Psoas muscle (tissue), 8 donors: ENCODE data around the gene SLC39A9. TPM values are rescaled to one million over a fixed set of nuclear protein-coding genes. Genes with fewer than 3 reads are reported as not detected.

Experiments
- ATAC-seq, 4 donors: fragments of 200-7000 bp; cut with Tn5 transposase; one replicate each; pipeline ENCODE4 v1.9.1; 2020; ENCODE audit warnings: moderate library complexity in 3 of 4, mild to moderate bottlenecking in 2 of 4
- DNase-seq, 2 donors: peaks; one replicate each; pipeline ENCODE4 v3.0.0-alpha.2; 2020
- H3K27ac ChIP-seq: fragments of 200-600 bp; one replicate; pipeline ENCODE4 v1.8.0; 2022
- H3K27me3 ChIP-seq, 3 donors: fragments of 200-600 bp in 1 of 3; one replicate each; pipeline versions ENCODE4 v1.6.1 to v1.8.0; 2013 to 2022; ENCODE audit warnings: low read length in 2 of 3, mild to moderate bottlenecking in 2 of 3, moderate library complexity in 1 of 3; ENCODE audit not compliant: insufficient read depth in 3 of 3
- H3K36me3 ChIP-seq, 2 donors: fragments of 200-600 bp in 1 of 2; one replicate each; pipeline versions ENCODE4 v1.6.1 to v1.8.0; 2013 to 2022; ENCODE audit warnings: low read depth in 1 of 2, mild to moderate bottlenecking in 1 of 2, moderate library complexity in 1 of 2; ENCODE audit not compliant: insufficient read depth in 1 of 2
- H3K4me1 ChIP-seq: fragments of 200-600 bp; one replicate; pipeline ENCODE4 v1.8.0; 2022
- H3K4me3 ChIP-seq: fragments of 200-600 bp; one replicate; pipeline ENCODE4 v1.8.0; 2022; ENCODE audit warnings: mild to moderate bottlenecking
- H3K9me3 ChIP-seq: fragments of 200-600 bp; one replicate; pipeline ENCODE4 v1.8.0; 2022
- CTCF ChIP-seq: fragments of 200-600 bp; IDR thresholded peaks from one replicate; pipeline ENCODE4 v1.8.0; 2022; ENCODE audit warnings: antibody characterized with exemption
- WGBS, 3 donors: extraction: QIAGEN DNeasy Blood & Tissue Kit; methylation state at CpG; one replicate each; pipeline versions ENCODE4 v1.1.6 to v1.1.7; 2013; 5-methylcytosine and 5-hydroxymethylcytosine counted together
- intact Hi-C, 2 donors: fragments of 100-400 bp; cut with DNase I; formaldehyde crosslinking; loops; one replicate each; pipeline versions ENCODE4 v1.11.0 to v1.14.2; 2022
- polyA plus RNA-seq, 3 donors: library from polyadenylated mRNA; stranded (reverse); fragments of 200-250 nt; gene quantifications; one replicate each; pipeline ENCODE4 v1.2.3, GENCODE V29; 2013
- total RNA-seq, 4 donors: library from RNA; stranded (reverse); fragmentation: NEBNext Ultra II Directional in 2 of 4; extraction: Animal tissue kit (Norgen Biotek cat#: 25700) in 2 of 4; gene quantifications; one replicate each; pipeline versions ENCODE4 v1.2.1 to v1.2.4, GENCODE V29; 2021 to 2023
- donor health status: healthy with polysubstance abuse.
- donor health status: DM: no; HTN: no; CAD: no; lungs with moderate emphysema.
- donor health status: Bipolar disorder and iron deficiency.
- donor health status: healthy.
- donor health status: DM: yes; HTN: yes; CAD: no.
- donor health status: DM: no; HTN: no; CAD: no.
- donor health status: DM: no; HTN: no; CAD: no.
- donor health status: DM: yes; HTN: yes; CAD: no.

Gene SLC39A9
- total and polyA plus RNA-seq, 7 donors, result 6.1 to 19.8 (median 16.0) TPM

- WGBS, 3 donors, result 83 to 88% (median 88%) methylated on average over 5 of the region's 5 CpGs
- intact Hi-C loops, result no loop called here
- Histone ChIP-seq H3K27ac (no peak overlapping the region), H3K36me3 (no peaks in the 10 kb centered on the region), H3K4me1 (peaks cover 13% of the 10 kb centered on the region), H3K4me3 (no peak overlapping the region), H3K27me3 (peaks cover 0 to 1% (median 0%) of the 10 kb centered on the region in 3 donors), H3K9me3 (no peaks in the 10 kb centered on the region)
- ATAC-seq (no peak), DNase-seq (no peak)
- TF ChIP-seq CTCF, result no peak
Measured at GRCh38 chr14:69479696-69480095, 81.2 kb downstream of the SLC39A9 start.

GRCh38 chr14:69480136-69480535 is 81.6 kb downstream of the SLC39A9 start:
- DNase-seq (no peak), ATAC-seq (no peak)
- intact Hi-C loops, result no loop called here
- Histone ChIP-seq H3K36me3 (no peaks in the 10 kb centered on the region), H3K27ac (no peak overlapping the region), H3K9me3 (no peaks in the 10 kb centered on the region), H3K4me3 (no peak overlapping the region), H3K4me1 (peaks cover 16% of the 10 kb centered on the region), H3K27me3 (peaks cover 0 to 4% (median 2%) of the 10 kb centered on the region in 3 donors)
- WGBS, 3 donors, result 45 to 52% (median 48%) methylated on average over 5 of the region's 5 CpGs
- no peak for TF ChIP-seq CTCF

- peaks cover 0 to 11% (median 2%) of the 10 kb centered on the region in 3 donors for H3K27me3 ChIP-seq
- no peak for TF ChIP-seq CTCF
- H3K27ac ChIP-seq, result no peak overlapping the region
- H3K4me3 ChIP-seq, result no peak overlapping the region
- WGBS, 3 donors, result 49 to 66% (median 49%) methylated on average over 5 of the region's 5 CpGs
- H3K9me3 ChIP-seq, result no peaks in the 10 kb centered on the region
- no peak for ATAC-seq
- H3K4me1 ChIP-seq, result peaks cover 16% of the 10 kb centered on the region
- intact Hi-C loops, result no loop called here
- no peaks in the 10 kb centered on the region for H3K36me3 ChIP-seq
- DNase-seq, result no peak
Measured at GRCh38 chr14:69481815-69482568, 83.5 kb downstream of the SLC39A9 start.

- peak overlapping the region; percentile 83 for H3K27ac ChIP-seq
- peak; percentile 73 to 90 for DNase-seq
- 1 to 2% (median 2%) methylated on average over 52 to 54 of the region's 54 CpGs for WGBS, 3 donors
Measured at GRCh38 chr14:69483765-69484443, 85.4 kb downstream of the SLC39A9 start.

More at GRCh38 chr14:69483765-69484443, 85.4 kb downstream of the SLC39A9 start:
- no peaks in the 10 kb centered on the region for H3K36me3 ChIP-seq
- H3K4me3 ChIP-seq, result peak overlapping the region; percentile 58
- H3K27me3 ChIP-seq, result peaks cover 0 to 11% (median 2%) of the 10 kb centered on the region in 3 donors
- ATAC-seq, result peak; percentile 91 to 96 (median 93)
- intact Hi-C loops, result no loop called here
- TF ChIP-seq CTCF, result no peak
- H3K9me3 ChIP-seq, result no peaks in the 10 kb centered on the region
- H3K4me1 ChIP-seq, result peaks cover 16% of the 10 kb centered on the region
